HuH-7.5 (cell line): ENCODE measurements around the gene CSF2.
"Not testable (repeated sequence)": the region's sequence is repeated elsewhere in the genome, so short reads cannot be mapped to it uniquely, and the experiment has no call there.

ENCODE experiments used
- DNase-seq: peaks from one replicate; pipeline ENCODE4 v3.0.0; 2011; ENCODE audit warnings: low spot score

Gene CSF2

DNA sequence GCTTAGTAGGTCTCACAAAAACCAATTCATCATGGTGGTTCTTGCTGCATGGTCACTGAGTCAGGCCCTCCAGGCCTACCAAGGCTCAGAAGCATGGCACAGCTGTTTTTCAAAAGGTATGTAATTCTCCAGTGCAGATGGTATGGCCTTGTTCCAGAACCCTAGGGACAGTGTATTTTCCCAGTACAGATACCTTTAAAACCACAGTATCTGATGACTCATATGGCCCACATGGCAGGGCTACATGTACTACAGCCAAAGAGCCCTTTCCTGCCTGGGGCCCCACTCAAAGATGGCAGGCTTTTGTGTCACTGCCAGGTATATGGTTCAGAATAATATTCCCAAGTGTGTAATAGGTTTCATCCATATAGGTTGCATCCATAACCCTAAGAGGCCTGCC is 16.5 kb downstream of the CSF2 start:
- no peak for DNase-seq

DNA sequence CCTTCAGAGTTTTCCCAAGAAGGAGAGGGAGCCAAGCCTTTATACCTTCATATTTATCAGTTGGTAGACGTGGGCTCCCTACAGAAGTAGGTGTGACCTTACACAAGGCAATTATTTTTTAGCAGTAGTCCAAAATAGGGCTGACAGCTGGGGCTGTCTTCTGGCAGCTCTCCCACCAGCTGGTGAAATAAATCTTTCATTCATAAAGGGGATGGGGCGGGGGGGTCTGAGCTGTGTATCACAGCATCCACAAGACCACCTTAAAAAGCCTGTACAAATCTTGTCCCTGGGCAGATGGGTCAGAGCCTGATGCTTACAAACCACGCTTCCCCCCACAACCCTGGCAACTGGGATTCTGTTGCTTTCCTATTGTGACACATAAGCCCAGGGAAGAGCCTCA is 19.7 kb downstream of the CSF2 start:
- no peak for DNase-seq

DNA sequence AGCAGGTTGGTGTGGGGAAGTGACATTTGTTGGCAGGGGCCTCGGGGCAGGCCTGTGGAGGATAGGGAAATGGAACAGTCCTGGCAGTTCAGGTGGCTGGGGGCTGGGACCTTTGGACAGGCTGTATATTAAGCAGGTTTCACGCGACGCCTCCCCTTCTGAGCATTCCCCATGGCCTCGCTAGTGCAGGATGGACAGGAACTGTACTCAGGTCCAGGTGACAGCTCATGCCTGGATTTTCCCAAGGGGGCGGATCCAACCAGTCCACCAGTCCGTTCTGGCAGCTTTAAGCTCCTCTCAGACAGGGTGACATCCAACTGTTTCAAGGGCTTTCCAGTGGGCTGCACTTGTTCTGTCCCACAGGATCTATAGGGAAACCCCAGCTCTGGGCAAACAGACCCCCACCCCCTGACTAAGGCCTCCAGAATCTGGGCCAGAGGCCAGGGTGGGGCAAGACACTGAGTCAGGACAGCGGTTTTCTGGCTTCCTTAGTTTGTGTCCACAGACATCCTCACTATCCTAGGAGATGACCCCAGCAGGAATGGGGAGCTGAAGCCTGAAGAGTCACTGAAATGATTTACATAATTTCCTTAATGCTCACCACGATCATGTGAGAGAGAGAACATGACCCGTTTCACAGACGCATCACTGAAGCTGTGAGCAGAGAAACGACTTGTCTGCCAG is 20.9 kb downstream of the CSF2 start:
- DNase-seq, result no peak

DNA sequence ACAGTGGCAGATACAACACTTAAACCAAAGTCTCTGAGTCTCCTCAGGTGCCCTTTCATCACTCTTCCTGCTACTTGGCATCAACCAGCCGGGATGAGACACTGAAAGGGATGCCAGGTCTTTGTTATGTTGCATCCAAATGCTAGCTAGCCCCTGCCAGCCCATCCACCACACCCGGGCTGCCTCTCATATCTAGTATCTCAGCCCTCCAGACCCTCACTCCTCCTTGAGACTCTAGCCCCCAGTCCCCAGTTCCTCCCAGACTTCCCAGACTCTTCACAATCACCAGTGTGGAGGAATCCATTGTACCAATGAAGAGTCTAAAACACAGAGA is 21.5 kb downstream of the CSF2 start:
- no peak for DNase-seq

GRCh38 chr5:132095424-132095972 is 21.9 kb downstream of the CSF2 start:
- DNase-seq, result no peak

- DNase-seq, result no peak
Measured at GRCh38 chr5:132096904-132097303, 23.3 kb downstream of the CSF2 start.

- DNase-seq, result no peak
Measured at GRCh38 chr5:132098151-132098594, 24.6 kb downstream of the CSF2 start.

GRCh38 chr5:132098621-132099020 is 25.0 kb downstream of the CSF2 start:
- no peak for DNase-seq

- no peak for DNase-seq
Measured at GRCh38 chr5:132099076-132099748, 25.6 kb downstream of the CSF2 start.

- no peak for DNase-seq
Measured at GRCh38 chr5:132099905-132100304, 26.3 kb downstream of the CSF2 start.

DNA sequence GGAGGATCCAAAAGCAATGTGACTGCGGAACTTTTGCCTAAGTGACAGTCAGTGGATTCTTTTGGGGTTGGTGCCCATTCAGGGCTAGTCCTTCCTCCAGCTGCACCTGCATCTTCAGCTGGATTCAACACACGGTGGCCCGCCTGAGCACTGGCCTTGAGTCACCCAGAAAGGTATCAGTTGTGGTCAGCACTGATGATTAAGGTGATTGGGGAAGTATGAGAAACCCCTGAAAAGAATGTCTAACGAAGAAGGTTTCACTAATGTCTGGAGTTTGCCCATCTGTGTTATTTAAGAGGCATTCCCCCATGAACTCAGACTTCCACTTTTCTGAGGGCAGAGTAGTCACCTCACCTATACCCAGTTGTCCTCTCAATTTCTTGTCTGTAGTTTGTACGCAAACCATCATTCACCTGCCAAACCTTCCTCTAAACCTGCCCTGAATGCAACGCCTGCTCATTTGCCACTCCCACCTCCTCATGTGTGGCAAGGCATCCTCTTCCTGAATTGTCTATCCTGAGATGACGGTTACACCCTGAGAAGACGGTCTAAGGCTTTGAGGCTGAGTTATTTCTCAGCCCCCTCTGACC is 27.2 kb downstream of the CSF2 start:
- no peak for DNase-seq

DNA sequence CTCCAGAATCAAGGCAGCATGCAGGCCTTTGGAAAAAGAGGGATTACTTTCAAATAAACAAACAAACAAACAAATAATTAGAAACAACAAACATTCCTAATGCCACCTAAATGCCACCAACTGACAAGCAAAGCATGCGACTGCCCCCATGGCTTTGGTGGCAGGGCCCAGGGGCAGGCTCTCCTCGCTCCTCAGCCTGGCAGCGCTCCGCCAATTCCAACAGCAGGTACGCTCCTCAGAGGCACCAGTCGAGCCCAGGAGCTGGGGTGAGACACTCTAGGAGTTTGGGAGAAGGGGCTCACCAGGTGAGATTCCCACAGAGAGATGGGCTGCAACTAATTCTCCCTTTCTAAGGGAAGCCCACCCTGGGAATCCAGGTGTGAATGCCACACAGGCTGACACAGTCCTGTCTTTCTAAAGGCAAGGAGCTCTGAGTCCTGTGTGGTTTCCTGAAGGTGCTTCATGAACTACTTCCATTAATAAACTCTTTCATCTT is 27.8 kb downstream of the CSF2 start:
- DNase-seq, result no peak

- no peak for DNase-seq
Measured at GRCh38 chr5:132102101-132102701, 28.6 kb downstream of the CSF2 start.

DNA sequence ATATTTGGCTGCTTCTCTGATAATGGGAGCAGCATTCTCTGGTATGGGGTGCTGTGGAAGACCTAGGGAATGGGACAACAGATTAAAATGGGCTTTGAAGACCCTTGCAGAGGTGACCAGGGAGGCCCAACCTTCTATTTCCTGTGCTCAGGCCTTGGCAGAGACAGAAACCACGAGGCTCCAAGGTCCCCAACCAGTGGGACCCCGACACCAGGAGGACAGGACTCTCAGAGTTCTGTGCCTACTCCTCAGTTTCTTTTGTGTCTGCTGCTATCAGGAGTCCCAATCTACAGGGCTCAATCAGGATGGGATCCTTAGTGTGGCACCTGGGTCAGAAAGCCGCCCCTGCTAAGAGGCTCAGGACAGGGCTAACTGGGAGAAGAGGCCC is 29.3 kb downstream of the CSF2 start:
- no peak for DNase-seq

- DNase-seq, result no peak
Measured at GRCh38 chr5:132103332-132103951, 29.9 kb downstream of the CSF2 start.

DNA sequence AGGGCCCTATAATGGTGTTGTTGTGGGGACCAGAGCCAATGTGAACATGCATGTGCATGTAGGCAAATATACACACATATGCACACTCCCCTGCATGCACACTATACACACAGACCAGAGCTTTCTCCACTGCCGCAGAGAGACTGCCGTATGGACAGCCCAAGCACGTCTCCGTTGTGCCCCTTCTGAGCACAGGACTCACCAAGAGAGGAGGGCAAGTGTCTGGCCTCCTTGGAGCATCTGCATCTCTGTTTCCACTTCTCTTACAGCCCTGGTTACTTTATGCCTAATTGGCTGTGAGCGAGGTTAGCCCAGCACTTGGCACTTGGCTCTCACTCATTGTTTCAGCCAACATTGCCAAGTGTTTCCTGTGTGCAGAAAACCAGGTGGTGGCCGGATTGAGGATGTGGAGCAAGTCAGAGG is 30.4 kb downstream of the CSF2 start:
- DNase-seq, result no peak

GRCh38 chr5:132104556-132104955 is 31.0 kb downstream of the CSF2 start:
- DNase-seq, result no peak

- DNase-seq, result no peak
Measured at GRCh38 chr5:132105688-132106087, 32.1 kb downstream of the CSF2 start.

GRCh38 chr5:132108495-132108894 is 34.9 kb downstream of the CSF2 start:
- not testable (repeated sequence) for DNase-seq

- not testable (repeated sequence) for DNase-seq
Measured at GRCh38 chr5:132108957-132109356, 35.4 kb downstream of the CSF2 start.

DNA sequence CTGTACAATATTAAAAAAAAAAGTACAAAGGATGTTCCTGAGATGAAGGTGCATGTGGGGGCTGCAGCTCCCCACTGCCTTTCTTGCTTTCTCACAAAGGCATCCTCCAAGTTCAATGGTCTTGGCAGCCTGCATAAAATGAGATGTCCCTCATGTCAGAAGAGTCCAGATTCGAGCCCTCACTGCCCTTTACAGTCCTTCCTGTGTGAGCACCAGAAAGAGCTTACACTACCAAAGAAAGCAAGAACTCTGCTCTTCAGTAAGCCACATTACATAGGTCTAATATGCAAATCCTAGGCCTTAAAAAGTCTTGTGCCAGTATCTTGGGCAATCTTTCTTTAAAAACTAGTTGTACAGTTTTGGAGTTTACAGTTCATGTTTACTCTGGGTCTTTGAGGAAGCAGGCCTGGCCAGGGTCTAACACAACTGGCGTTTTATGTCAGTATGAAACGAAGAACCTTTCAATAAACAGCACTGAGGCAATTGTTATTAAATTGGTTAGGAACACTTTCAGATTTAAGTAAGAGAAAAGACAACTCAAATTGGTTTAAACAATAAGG is 36.0 kb downstream of the CSF2 start:
- DNase-seq, result no peak

DNA sequence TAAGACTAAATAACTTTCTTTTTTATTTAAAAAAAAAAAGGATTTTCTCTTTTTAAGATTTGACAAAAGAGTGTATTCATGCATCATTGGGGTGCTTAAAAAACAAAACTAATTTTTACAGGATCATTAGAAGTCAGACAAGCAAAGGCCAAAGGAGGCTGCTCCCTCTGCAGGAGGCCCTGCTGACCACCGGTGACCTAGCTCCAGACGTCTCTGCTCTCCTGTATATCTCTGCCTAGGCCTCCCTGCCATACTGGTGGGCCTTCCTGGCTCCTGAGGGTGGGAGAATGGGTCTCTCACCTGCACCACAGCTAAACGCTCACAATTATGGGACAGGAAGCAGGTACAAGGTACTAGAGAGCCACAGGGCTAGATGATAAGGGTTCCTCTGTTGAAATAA is 36.6 kb downstream of the CSF2 start:
- no peak for DNase-seq
